Measurements from ENCODE around the gene TBC1D5.
"Not testable (repeated sequence)": the region's sequence is repeated elsewhere in the genome, so short reads cannot be mapped to it uniquely, and the experiment has no call there.

The TBC1D5 gene

DNA sequence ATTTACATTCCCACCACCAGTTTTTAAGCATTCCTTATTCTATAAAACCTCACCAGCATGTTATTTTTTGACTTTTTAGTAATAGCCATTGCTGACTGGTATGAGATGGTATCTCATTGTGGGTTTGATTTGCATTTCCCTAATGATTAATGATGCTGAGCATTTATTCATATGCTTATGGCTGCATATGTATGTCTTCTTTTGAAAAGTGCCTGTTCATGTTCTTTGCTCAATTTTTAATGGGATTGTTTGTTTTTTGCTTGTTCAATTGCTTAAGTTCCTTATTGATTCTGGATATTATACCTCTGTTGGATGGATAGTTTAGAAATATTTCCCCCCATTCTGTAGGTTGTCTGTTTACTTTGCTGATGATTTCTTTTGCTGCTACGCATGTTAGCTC, 16.1 kb downstream of the TBC1D5 start:
- no peak for ATAC-seq
- TF ChIP-seq ZFP3 (CRISPR knock-in tag; IDR thresholded peaks at IDR 0.05) (no peak), CREB5 (CRISPR knock-in tag; IDR thresholded peaks at IDR 0.05; ENCODE audit: low read depth) (no peak), PATZ1 (CRISPR knock-in tag; IDR thresholded peaks at IDR 0.05; ENCODE audit: borderline replicate concordance) (no peak), ZNF8 (CRISPR knock-in tag; IDR thresholded peaks at IDR 0.05) (no peak), CSDC2 (CRISPR knock-in tag; IDR thresholded peaks at IDR 0.05) (no peak), GLIS3 (CRISPR knock-in tag; IDR thresholded peaks at IDR 0.05) (no peak), ZNF565 (CRISPR knock-in tag; conservative IDR thresholded peaks at IDR 0.05; ENCODE audit: low read depth) (no peak), TOX (CRISPR knock-in tag; IDR thresholded peaks at IDR 0.05; ENCODE audit: borderline replicate concordance) (no peak), BACH2 (CRISPR knock-in tag; IDR thresholded peaks at IDR 0.05; ENCODE audit: borderline replicate concordance) (no peak), ARNTL (CRISPR knock-in tag; IDR thresholded peaks at IDR 0.05; ENCODE audit: borderline replicate concordance, low read depth) (no peak), SNAI2 (CRISPR knock-in tag; IDR thresholded peaks at IDR 0.05) (no peak), POU6F1 (CRISPR knock-in tag; IDR thresholded peaks at IDR 0.05; ENCODE audit: borderline replicate concordance, low read depth) (no peak), TSHZ2 (CRISPR knock-in tag; IDR thresholded peaks at IDR 0.05) (no peak), TCF4 (CRISPR knock-in tag; IDR thresholded peaks at IDR 0.05; ENCODE audit: borderline replicate concordance) (no peak), OSR1 (CRISPR knock-in tag; IDR thresholded peaks at IDR 0.05) (no peak), ZNF70 (CRISPR knock-in tag; IDR thresholded peaks at IDR 0.05) (no peak), ZFP30 (CRISPR knock-in tag; IDR thresholded peaks at IDR 0.05) (no peak), ZC3H10 (CRISPR knock-in tag; IDR thresholded peaks at IDR 0.05) (no peak), ESRRG (CRISPR knock-in tag; IDR thresholded peaks at IDR 0.05) (no peak)
- TF ChIP-seq, protein P1, sequence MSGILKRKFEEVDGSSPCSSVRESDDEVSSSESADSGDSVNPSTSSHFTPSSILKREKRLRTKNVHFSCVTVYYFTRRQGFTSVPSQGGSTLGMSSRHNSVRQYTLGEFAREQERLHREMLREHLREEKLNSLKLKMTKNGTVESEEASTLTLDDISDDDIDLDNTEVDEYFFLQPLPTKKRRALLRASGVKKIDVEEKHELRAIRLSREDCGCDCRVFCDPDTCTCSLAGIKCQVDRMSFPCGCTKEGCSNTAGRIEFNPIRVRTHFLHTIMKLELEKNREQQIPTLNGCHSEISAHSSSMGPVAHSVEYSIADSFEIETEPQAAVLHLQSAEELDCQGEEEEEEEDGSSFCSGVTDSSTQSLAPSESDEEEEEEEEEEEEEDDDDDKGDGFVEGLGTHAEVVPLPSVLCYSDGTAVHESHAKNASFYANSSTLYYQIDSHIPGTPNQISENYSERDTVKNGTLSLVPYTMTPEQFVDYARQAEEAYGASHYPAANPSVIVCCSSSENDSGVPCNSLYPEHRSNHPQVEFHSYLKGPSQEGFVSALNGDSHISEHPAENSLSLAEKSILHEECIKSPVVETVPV (CRISPR knock-in tag; IDR thresholded peaks at IDR 0.05) = no peak

- not testable (repeated sequence) for ATAC-seq
Measured at GRCh38 chr3:17725844-17726243, 16.6 kb downstream of the TBC1D5 start.

- ATAC-seq = no peak
- no peak for TF ChIP-seq BACH2 (CRISPR knock-in tag; IDR thresholded peaks at IDR 0.05; ENCODE audit: borderline replicate concordance)
- no peak for TF ChIP-seq PATZ1 (CRISPR knock-in tag; IDR thresholded peaks at IDR 0.05; ENCODE audit: borderline replicate concordance)
- no peak for TF ChIP-seq GLIS3 (CRISPR knock-in tag; IDR thresholded peaks at IDR 0.05)
- TF ChIP-seq, protein P1 (CRISPR knock-in tag; IDR thresholded peaks at IDR 0.05) = no peak
- no peak for TF ChIP-seq ZC3H10 (CRISPR knock-in tag; IDR thresholded peaks at IDR 0.05)
- no peak for TF ChIP-seq TCF4 (CRISPR knock-in tag; IDR thresholded peaks at IDR 0.05; ENCODE audit: borderline replicate concordance)
- no peak for TF ChIP-seq OSR1 (CRISPR knock-in tag; IDR thresholded peaks at IDR 0.05)
- TF ChIP-seq ZFP30 (CRISPR knock-in tag; IDR thresholded peaks at IDR 0.05) = no peak
- TF ChIP-seq ZNF565 (CRISPR knock-in tag; conservative IDR thresholded peaks at IDR 0.05; ENCODE audit: low read depth) = no peak
- TF ChIP-seq TSHZ2 (CRISPR knock-in tag; IDR thresholded peaks at IDR 0.05) = no peak
- TF ChIP-seq ISL1 (CRISPR knock-in tag; IDR thresholded peaks at IDR 0.05) = no peak
- no peak for TF ChIP-seq TOX (CRISPR knock-in tag; IDR thresholded peaks at IDR 0.05; ENCODE audit: borderline replicate concordance)
Measured at GRCh38 chr3:17724948-17725347, 17.5 kb downstream of the TBC1D5 start.

Data from SK-N-SH treated with all-trans-retinoic acid at 6 μM for 48 hours (cell line).